Ecto neural progenitor cell (in vitro differentiated cells): ENCODE measurements around the gene KRT26.
"Not testable (repeated sequence)": the region's sequence is repeated elsewhere in the genome, so short reads cannot be mapped to it uniquely, and the experiment has no call there.

Experiments
- DNase-seq: peaks from one replicate; pipeline ENCODE4 v3.0.0-alpha.2; 2018; ENCODE audit warnings: low spot score

The KRT26 gene, protein sequence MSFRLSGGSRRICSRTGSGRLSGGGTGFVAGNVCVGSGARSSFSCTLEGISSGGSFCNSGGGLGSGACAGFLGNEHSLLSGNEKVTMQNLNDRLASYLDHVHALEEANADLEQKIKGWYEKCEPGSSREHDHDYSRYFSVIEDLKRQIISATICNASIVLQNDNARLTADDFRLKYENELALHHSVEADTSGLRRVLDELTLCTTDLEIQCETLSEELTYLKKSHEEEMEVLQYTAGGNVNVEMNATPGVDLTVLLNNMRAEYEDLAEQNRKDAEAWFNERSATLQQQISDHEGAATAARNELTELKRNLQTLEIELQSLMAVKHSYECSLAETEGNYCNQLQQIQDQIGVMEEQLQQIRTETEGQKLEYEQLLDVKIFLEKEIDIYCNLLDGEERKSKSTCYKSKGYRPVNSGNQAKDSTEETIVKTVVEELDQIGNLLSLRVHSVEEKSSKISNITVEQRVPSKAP

DNA sequence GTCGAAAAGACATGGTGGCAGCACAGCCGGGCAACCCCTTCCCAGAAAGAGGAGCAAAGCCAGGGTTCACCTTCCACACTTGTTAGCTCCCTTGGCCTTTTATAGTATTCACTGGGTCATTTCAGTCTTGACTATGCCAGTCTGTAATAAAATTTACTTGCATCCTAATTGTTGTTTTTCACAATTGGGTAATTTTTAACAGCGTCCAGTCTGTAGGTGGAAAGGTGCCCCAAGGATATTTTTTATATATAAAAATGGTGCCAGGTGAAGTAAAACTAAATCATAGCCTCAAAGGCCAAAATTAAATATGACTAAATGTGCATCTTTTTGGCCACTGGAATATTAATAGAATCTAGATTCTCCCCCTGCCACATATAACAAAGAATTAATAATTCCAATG, at the start of gene KRT26:
Gene KRT26, minus strand, starts transcription at position 101 of the 400 bp plus-strand sequence. Its CDS starts 88 bp downstream, at position 13.
- DNase-seq: no peak

DNA sequence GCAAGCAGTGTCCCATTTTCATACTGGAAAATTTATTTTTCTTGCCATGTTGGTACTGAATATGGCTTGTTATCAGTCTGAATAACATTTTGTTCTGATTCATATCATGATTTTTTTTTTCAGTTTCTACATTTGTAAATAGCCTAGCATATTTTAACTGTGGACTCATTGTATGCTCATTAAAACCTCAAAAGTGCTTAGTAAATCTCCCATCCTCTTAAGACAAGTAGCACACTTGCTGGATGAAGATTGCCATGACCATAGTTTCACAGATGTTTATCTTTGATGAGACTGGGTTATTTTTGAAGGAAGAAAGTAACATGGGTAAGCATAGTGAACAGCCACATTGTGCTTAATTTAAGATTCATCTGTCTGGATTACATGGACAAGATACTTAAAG, 49.5 kb upstream of the KRT26 start:
- DNase-seq: no peak

DNA sequence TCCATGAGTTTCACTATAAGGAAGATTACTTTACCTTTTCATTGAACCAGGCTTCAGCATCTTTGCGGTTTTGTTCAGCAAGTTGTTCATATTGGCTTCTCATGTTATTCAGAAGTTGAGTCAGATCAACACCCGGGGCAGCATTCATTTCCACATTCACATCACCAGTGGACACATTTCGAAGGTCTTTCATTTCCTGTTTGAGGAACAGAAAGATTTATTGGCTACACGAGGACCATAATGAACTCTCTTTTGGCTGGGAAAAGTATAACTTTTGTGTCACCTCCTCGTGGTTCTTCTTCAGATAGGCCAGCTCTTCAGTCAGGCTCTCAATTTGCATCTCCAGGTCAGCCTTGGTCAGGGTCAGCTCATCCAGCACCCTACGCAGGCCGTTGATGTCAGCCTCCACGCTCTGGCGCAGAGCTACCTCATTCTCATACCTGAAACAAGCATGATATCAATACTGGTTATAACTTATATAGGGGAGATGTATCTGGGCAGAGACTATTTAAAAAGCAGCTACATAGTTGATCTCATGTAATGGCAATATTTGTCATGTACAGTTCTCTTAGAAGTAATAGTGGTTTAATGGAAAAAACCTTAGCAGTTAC, 48.3 kb upstream of the KRT26 start:
- DNase-seq: no peak

- DNase-seq: no peak
Measured at GRCh38 chr17:40819528-40820125, 47.6 kb upstream of the KRT26 start.

GRCh38 chr17:40818733-40819527, 46.9 kb upstream of the KRT26 start:
- peak; percentile 94 for DNase-seq

- DNase-seq: no peak
Measured at GRCh38 chr17:40818343-40818732, 46.3 kb upstream of the KRT26 start.

DNA sequence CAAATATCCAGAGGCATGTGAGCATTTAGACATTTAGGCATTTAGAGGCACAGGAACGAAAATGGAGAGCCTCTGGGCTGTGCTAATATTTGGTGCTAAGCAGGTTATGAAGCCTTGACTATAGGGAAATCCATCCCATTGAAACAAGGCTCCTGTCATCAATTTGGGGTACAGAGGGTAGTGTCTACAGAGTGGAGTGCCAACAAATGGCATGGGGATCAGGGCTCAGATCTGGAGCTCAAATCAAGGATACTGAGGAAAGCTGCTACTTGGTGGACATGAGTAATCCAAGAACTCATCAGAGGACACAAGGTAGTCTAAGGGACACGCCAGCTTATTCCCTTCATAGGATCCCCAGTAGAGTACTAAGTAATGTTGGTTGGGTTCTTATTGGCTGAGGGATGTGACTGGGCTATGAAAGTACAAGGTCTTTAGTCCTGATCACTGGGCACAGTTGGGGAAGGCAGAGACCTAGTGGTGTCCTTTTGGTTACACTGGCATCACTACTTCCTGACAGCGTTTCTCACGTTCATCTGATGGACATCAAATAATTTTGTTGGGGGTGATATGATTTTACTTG, 45.2 kb upstream of the KRT26 start:
- DNase-seq: no peak

- DNase-seq: no peak
Measured at GRCh38 chr17:40816569-40816968, 44.6 kb upstream of the KRT26 start.

- no peak for DNase-seq
Measured at GRCh38 chr17:40815381-40815780, 43.4 kb upstream of the KRT26 start.

DNA sequence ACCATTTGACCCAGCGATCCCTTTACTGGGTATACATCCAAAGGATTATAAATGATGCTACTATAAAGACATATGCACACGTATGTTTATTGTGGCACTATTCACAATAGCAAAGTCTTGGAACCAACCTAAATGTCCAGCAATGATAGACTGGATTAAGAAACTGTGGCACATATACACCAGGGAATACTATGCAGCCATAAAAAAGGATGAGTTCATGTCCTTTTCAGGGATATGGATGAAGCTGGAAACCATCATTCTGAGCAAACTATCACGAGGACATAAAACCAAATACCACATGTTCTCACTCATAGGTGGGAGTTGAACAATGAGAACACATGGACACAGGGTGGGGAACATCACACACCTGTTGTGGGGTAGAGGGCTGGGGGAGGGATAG, 42.7 kb upstream of the KRT26 start:
- not testable (repeated sequence) for DNase-seq

GRCh38 chr17:40813804-40814203, 41.8 kb upstream of the KRT26 start:
- no peak for DNase-seq

GRCh38 chr17:40812639-40813038, 40.6 kb upstream of the KRT26 start:
- DNase-seq: no peak

DNA sequence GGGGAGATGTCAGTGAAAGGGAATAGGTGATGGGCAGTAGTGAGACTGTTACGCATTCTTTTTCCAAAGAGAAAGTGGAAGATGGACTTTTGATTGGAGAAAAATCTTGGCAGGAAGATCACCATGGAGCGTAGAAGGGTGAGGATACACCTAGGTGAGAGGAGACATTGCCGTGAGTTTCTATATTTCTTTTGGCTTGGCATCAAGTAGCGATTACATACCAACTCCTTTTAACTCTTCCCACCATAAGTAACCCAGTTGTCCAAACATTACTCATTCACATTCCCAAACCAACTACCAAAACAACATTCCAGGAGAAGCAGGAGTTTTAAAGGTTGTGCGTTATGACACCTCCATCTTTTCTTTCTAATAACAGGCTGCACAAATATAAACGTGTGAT, 38.5 kb upstream of the KRT26 start:
- no peak for DNase-seq

DNA sequence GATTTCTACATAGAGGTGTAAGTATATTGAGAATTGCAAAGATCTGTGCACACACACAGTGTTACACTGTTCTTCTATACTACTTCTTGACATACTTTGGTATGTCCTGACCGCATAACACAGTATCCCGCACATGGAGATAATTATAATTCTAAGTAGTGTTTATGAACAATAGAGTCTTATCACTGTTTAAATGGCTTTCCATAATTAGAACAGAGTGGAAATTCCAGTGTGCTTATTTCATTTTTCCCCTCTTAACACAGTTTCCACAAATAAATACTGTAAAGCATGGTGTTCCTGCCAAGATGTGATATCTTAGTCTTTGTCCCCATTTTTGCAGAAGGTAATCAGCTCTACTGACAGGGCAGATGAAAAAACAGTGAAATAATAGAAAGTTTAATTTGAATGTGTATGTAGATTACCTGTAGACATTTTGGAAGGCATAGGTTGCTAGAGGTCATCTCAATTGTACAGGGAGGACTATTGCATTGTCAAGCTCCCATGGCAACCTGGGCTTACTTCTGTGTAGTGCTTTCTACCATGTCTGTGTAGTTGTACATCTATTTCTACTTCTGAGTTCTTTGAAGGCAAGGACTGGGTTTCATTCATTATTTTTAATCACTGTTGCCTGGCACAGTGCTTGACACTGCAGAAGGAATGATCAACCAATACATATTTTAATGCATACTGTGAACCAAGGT, 37.9 kb upstream of the KRT26 start:
- no peak for DNase-seq

- DNase-seq: no peak
Measured at GRCh38 chr17:40806131-40806530, 34.1 kb upstream of the KRT26 start.

DNA sequence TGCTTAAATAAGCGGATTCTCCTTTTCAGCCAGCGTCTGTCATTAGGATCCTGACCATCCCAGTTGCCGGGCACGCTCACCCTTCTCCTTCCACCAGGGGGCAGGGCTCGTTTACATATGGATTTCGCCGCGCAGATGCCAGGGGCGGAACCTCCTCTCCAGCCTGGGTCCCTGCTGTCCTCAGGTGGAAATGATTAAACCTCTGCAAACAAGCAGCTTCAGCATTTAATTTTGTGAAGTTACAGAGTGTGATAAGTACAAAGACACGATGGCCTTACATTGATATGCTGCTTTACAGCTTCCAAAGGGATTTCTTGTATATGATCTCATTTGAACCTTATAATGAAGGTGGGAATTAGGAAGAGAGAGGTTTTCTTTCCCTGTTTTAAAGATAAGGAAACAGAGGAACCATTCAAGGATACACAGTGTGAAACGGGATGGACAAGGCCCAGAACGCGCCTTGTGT, 31.6 kb upstream of the KRT26 start:
- peak; percentile 90 for DNase-seq

GRCh38 chr17:40801157-40801556, 29.2 kb upstream of the KRT26 start:
- no peak for DNase-seq

DNA sequence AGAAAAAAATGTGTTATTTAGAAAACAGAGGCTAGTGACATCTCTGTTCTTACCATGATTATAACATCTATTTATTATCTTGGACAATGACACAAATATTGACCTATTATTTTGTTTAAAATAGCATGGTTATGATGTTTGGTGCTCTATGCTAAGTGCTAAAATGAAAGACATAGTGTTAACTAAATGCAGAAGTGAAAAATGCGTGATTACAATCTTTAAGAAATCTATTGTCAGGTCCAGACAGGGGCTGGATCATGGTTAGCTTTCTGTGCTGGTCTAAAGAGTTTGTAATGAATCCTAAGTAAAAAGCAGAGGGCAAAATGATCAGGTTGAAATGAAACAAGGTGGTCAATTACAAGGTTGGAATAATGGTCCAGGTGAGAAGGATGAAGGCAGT, 28.4 kb upstream of the KRT26 start:
- no peak for DNase-seq

DNA sequence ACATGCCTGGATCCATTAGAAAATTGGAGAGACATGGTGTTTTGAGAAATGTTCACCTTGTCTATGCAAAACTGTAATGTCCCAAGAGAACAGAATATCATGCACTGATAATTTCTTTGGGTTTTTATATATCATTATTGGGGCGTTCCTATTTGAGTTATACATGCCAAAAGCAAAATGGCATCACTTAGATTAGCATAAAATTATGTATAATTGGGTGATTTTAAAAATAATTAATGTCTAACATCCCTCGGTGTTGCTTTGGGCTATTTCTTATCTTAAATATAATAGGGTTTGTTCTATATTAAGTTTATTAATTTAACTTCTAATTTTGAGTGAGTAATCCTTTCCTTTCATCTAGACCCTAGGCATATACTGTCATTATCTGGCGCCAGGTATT, 27.9 kb upstream of the KRT26 start, which contains the start of gene KRT28:
Gene KRT28, minus strand, starts transcription at position 101 of the 400 bp plus-strand sequence. Its CDS starts 66 bp downstream, at position 35.
- DNase-seq: no peak

GRCh38 chr17:40796846-40797245, 24.8 kb upstream of the KRT26 start:
- DNase-seq: no peak

- DNase-seq: no peak
Measured at GRCh38 chr17:40795019-40795667, 23.1 kb upstream of the KRT26 start.
